ENCODE measurements around the gene FRMD8. TPM values are rescaled to one million over a fixed set of nuclear protein-coding genes. Genes with fewer than 3 reads are reported as not detected.

FRMD8 gene
- total and polyA plus RNA-seq, 2 of the 4 experiments (the other 2 are of a cell fraction), result 11.3 to 19.8 TPM

GRCh38 chr11:65416341-65416824 lies 29.9 kb downstream of the FRMD8 start:
- intact Hi-C loops (cut with micrococcal nuclease), result loop anchor here (1.0 kb wide), 1 partner anchor 94 kb away; no protein-coding TSS in a partner anchor
- Histone ChIP-seq H3K9me1 (ENCODE audit: insufficient read depth, low read length) (no peaks in the 10 kb centered on the region), H3K27ac (ENCODE audit: insufficient read depth, low read length) (peak overlapping the region; percentile 72; the same call in 1 of the 2 replicates), H3K56ac (ENCODE audit: extremely low read depth, insufficient read depth, low read length) (no peak overlapping the region), H3K14ac (replicated peaks; ENCODE audit: low read depth, low read length) (peak overlapping the region; percentile 88), H2BK15ac (ENCODE audit: low read depth, low read length) (peak overlapping the region; percentile 91; the same call in 2 of the 3 replicates), H3K4me2 (ENCODE audit: low read depth, low read length) (peak overlapping the region; percentile 75), H3K79me1 (ENCODE audit: low read depth in 1 of 2, low read length in 2 of 2) (peaks cover 10 to 68% of the 10 kb centered on the region in 2 experiments; a peak in 2 of 4 replicates), H4K5ac (ENCODE audit: low read depth, low read length) (no peak overlapping the region), H4K8ac (ENCODE audit: low read depth in 2 of 2, low read length in 2 of 2) (peak overlapping the region; percentile 0 to 82; a peak in 1 of 4 replicates), H2BK20ac (ENCODE audit: low read depth, low read length) (peak overlapping the region; percentile 79), H3K36me3 (ENCODE audit: control insufficient read depth, insufficient read depth, low read length) (peaks cover 12% of the 10 kb centered on the region), H3K18ac (ENCODE audit: low read depth, low read length) (no peak overlapping the region), H3K27me3 (ENCODE audit: control insufficient read depth, insufficient read depth, low read length) (no peaks in the 10 kb centered on the region), H3K9ac (ENCODE audit: low read depth, low read length) (peak overlapping the region; percentile 31; the same call in 1 of the 2 replicates), H3K23ac (ENCODE audit: low read depth, low read length) (peak overlapping the region; percentile 74), H4K91ac (ENCODE audit: insufficient read depth, low read depth, low read length) (peak overlapping the region; percentile 34), H3K9me3 (ENCODE audit: control insufficient read depth, insufficient read depth, low read length) (no peaks in the 10 kb centered on the region), H2BK5ac (ENCODE audit: low read depth, low read length, poor library complexity, severe bottlenecking) (peak overlapping the region; percentile 20), H3K4me1 (ENCODE audit: control insufficient read depth, insufficient read depth, low read length) (peaks cover 38% of the 10 kb centered on the region), H2AFZ (replicated peaks; ENCODE audit: low read length, poor library complexity) (peak overlapping the region; percentile 94), H2BK120ac (ENCODE audit: low read depth, low read length) (peak overlapping the region; percentile 78), H3K4me3 (ENCODE audit: insufficient read depth, low read depth, low read length) (peak overlapping the region; percentile 12; the same call in 1 of the 2 replicates), H2AK9ac (replicated peaks; ENCODE audit: low read depth, low read length, poor library complexity) (peak overlapping the region; percentile 94), H3K4ac (ENCODE audit: low read depth, low read length) (peak overlapping the region; percentile 91), H4K20me1 (ENCODE audit: insufficient read depth, low read length) (peaks cover 9% of the 10 kb centered on the region), H2AK5ac (ENCODE audit: low read depth, low read length) (peak overlapping the region; percentile 95; the same call in 1 of the 2 replicates)
- ChIA-PET CTCF (interaction anchor here (0.5 to 1.9 kb wide), 9 partner anchors 12 to 93 kb away, joined by 3 to 8 read pairs (median 5); partner anchors contain the start of gene FRMD8), POLR2A (ENCODE audit: unreplicated experiment) (interaction anchor here (0.6 to 6.8 kb wide), 3 partner anchors 31 to 92 kb away, joined by 4 to 142 read pairs (median 5); partner anchors contain the start of gene MALAT1)
- in situ Hi-C loops (cut with MboI; ENCODE audit: low sequenced_read_pairs), result no loop called here
- dilution Hi-C loops (cut with HindIII; ENCODE audit: low sequenced_read_pairs, unreplicated experiment), result no loop called here
- BruUV-seq (replicated peaks), result no TSS peak
- 0% methylated on average over 5 of the region's 18 CpGs; no CpG with 5 or more reads in 1 of the 2 experiments for WGBS, 2 experiments (ENCODE audit: extremely low coverage in 2 of 2, insufficient read length in 1 of 2)
- DNase-seq (peak; percentile 71), ATAC-seq (ENCODE audit: low read depth) (peak; percentile 59)
- peak; percentile 86 for TF ChIP-seq SMC3 (IDR thresholded peaks at IDR 0.05; ENCODE audit: low read depth, low read length)
- TF ChIP-seq, protein P1, sequence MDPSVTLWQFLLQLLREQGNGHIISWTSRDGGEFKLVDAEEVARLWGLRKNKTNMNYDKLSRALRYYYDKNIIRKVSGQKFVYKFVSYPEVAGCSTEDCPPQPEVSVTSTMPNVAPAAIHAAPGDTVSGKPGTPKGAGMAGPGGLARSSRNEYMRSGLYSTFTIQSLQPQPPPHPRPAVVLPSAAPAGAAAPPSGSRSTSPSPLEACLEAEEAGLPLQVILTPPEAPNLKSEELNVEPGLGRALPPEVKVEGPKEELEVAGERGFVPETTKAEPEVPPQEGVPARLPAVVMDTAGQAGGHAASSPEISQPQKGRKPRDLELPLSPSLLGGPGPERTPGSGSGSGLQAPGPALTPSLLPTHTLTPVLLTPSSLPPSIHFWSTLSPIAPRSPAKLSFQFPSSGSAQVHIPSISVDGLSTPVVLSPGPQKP (IDR thresholded peaks at IDR 0.05; ENCODE audit: borderline replicate concordance, low read depth, low read length), result no peak
- TF ChIP-seq RFX5 (IDR thresholded peaks at IDR 0.05; ENCODE audit: low read depth, low read length), result no peak
- peak; percentile 63; the same call in 1 of the 2 replicates for TF ChIP-seq MXI1 (IDR thresholded peaks at IDR 0.05; ENCODE audit: borderline replicate concordance, low read depth, low read length)
- TF ChIP-seq, protein P2, sequence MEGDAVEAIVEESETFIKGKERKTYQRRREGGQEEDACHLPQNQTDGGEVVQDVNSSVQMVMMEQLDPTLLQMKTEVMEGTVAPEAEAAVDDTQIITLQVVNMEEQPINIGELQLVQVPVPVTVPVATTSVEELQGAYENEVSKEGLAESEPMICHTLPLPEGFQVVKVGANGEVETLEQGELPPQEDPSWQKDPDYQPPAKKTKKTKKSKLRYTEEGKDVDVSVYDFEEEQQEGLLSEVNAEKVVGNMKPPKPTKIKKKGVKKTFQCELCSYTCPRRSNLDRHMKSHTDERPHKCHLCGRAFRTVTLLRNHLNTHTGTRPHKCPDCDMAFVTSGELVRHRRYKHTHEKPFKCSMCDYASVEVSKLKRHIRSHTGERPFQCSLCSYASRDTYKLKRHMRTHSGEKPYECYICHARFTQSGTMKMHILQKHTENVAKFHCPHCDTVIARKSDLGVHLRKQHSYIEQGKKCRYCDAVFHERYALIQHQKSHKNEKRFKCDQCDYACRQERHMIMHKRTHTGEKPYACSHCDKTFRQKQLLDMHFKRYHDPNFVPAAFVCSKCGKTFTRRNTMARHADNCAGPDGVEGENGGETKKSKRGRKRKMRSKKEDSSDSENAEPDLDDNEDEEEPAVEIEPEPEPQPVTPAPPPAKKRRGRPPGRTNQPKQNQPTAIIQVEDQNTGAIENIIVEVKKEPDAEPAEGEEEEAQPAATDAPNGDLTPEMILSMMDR (conservative IDR thresholded peaks at IDR 0.05; ENCODE audit: low read depth, low read length), result peak; percentile 95
- TF ChIP-seq POLR2A (IDR thresholded peaks at IDR 0.05; ENCODE audit: low read depth, low read length), result peak; percentile 63
- no peak for TF ChIP-seq RCOR1 (IDR thresholded peaks at IDR 0.05; ENCODE audit: insufficient replicate concordance, low read length)
- TF ChIP-seq USF2 (IDR thresholded peaks at IDR 0.05; ENCODE audit: low read depth, low read length), result no peak
- TF ChIP-seq MAZ (IDR thresholded peaks at IDR 0.05; ENCODE audit: borderline replicate concordance, low read depth, low read length), result peak; percentile 94; the same call in 1 of the 2 replicates
- TF ChIP-seq BHLHE40 (IDR thresholded peaks at IDR 0.05; ENCODE audit: low read depth, low read length), result no peak
- TF ChIP-seq CEBPB (IDR thresholded peaks at IDR 0.05; ENCODE audit: low read depth, low read length), result no peak
- no peak for TF ChIP-seq MAFK (IDR thresholded peaks at IDR 0.05; ENCODE audit: low read depth, low read length)
- TF ChIP-seq RAD21 (IDR thresholded peaks at IDR 0.05; ENCODE audit: low read length), result peak; percentile 92
- no peak for TF ChIP-seq FOS (IDR thresholded peaks at IDR 0.05; ENCODE audit: low read depth, low read length)
- TF ChIP-seq CHD1 (IDR thresholded peaks at IDR 0.05; ENCODE audit: low read depth, low read length), result no peak

All from IMR-90 (cell line).